Measurements from ENCODE around the gene CDC20B. TPM values are rescaled to one million over a fixed set of nuclear protein-coding genes. Genes with fewer than 3 reads are reported as not detected.

CDC20B gene
- total and polyA plus RNA-seq, 2 of the 8 experiments (the other 6 are each of a cell fraction or from before 2014, with no cell fraction given) = 0.06 TPM; not detected in 1

- POLR2A ChIA-PET (ENCODE audit: partially characterized antibody) = no interaction called here
- CTCF ChIA-PET (ENCODE audit: partially characterized antibody) = no interaction called here
- H3K79me1 ChIP-seq (ENCODE audit: low read depth, low read length) = no peaks in the 10 kb centered on the region
- H2BK15ac ChIP-seq (ENCODE audit: low read length) = no peak within 1 kb of the TSS
- H3K27me3 ChIP-seq (replicated peaks in 1 of 4; ENCODE audit: control insufficient read depth in 3 of 4, extremely low read depth in 1 of 4, insufficient read depth in 3 of 4, low read length in 3 of 4) = no peaks in the 10 kb centered on the region
- H2BK12ac ChIP-seq (ENCODE audit: low read depth, low read length) = no peak within 1 kb of the TSS
- H2AFZ ChIP-seq (ENCODE audit: low read length) = no peak within 1 kb of the TSS
- H3K9me3 ChIP-seq (ENCODE audit: insufficient read depth in 2 of 2, low read depth in 1 of 2, low read length in 1 of 2) = no peaks in the 10 kb centered on the region
- H3K27ac ChIP-seq (ENCODE audit: low read depth, low read length) = no peak within 1 kb of the TSS
- no peak within 1 kb of the TSS for H3K56ac ChIP-seq (replicated peaks; ENCODE audit: insufficient read length, low read depth, low read length)
- no peak within 1 kb of the TSS for H3K4me3 ChIP-seq (ENCODE audit: extremely low read depth in 1 of 4, insufficient read depth in 2 of 4, low read depth in 3 of 4, low read length in 4 of 4)
- H3K36me3 ChIP-seq (ENCODE audit: control insufficient read depth in 2 of 4, insufficient read depth in 4 of 4, low read length in 3 of 4) = no peaks in the 10 kb centered on the region
- H3K23ac ChIP-seq (ENCODE audit: insufficient read length) = no peak within 1 kb of the TSS
- H2BK5ac ChIP-seq (ENCODE audit: low read depth, low read length) = no peak within 1 kb of the TSS
- no peak within 1 kb of the TSS for H3K4me2 ChIP-seq (ENCODE audit: insufficient read depth in 1 of 2, low read depth in 2 of 2, low read length in 2 of 2)
- H4K8ac ChIP-seq (ENCODE audit: extremely low read depth, insufficient read depth, low read length) = no peak within 1 kb of the TSS
- no peak within 1 kb of the TSS for H2BK20ac ChIP-seq (ENCODE audit: low read length)
- H3K79me2 ChIP-seq (ENCODE audit: control insufficient read depth in 1 of 2, insufficient read depth in 2 of 2, low read length in 2 of 2) = no peaks in the 10 kb centered on the region
- no peaks in the 10 kb centered on the region for H3K4me1 ChIP-seq (replicated peaks in 1 of 4; ENCODE audit: control insufficient read depth in 3 of 4, insufficient read depth in 4 of 4, low read length in 3 of 4)
- no peak within 1 kb of the TSS for H3K4ac ChIP-seq (replicated peaks; ENCODE audit: insufficient read length, low read depth, low read length)
- no peaks in the 10 kb centered on the region for H4K20me1 ChIP-seq (replicated peaks in 1 of 2; ENCODE audit: control insufficient read depth in 1 of 2, insufficient read depth in 2 of 2, low read length in 2 of 2)
- H3K23me2 ChIP-seq (ENCODE audit: low read depth, low read length) = no peaks in the 10 kb centered on the region
- no peak within 1 kb of the TSS for H3K9ac ChIP-seq (replicated peaks in 1 of 4; ENCODE audit: extremely low read depth in 1 of 4, low read depth in 3 of 4, low read length in 3 of 4)
- no peak within 1 kb of the TSS for H4K91ac ChIP-seq (replicated peaks; ENCODE audit: insufficient read length, low read length)
- FAIRE-seq (no peak), DNase-seq (ENCODE audit: low read depth in 1 of 2, low spot score in 2 of 2) (no peak)
- 88% methylated on average over 3 of the region's 3 CpGs; no CpG with 5 or more reads in 1 of the 2 experiments for WGBS, 2 experiments (ENCODE audit: extremely low coverage in 1 of 2, insufficient coverage in 1 of 2, insufficient read length in 1 of 2, insufficient replicate concordance in 2 of 2, low coverage in 1 of 2, low lambda C conversion rate in 2 of 2, missing lambda C conversion rate in 1 of 2)
- no peak within 1 kb of the TSS for H3K14ac ChIP-seq (ENCODE audit: insufficient read length)
- H3K18ac ChIP-seq (ENCODE audit: extremely low read depth, low read length) = no peak within 1 kb of the TSS
- no peak within 1 kb of the TSS for H2BK120ac ChIP-seq (replicated peaks; ENCODE audit: low read depth, low read length)
- no peak within 1 kb of the TSS for H2AK5ac ChIP-seq (ENCODE audit: low read depth, low read length)
- no peak within 1 kb of the TSS for H4K5ac ChIP-seq (ENCODE audit: insufficient read length, low read depth, low read length)
- TF ChIP-seq EGR1 (IDR thresholded peaks at IDR 0.05; ENCODE audit: borderline replicate concordance, low read depth, low read length) (no peak), TEAD4 (IDR thresholded peaks at IDR 0.05; ENCODE audit: low read depth, low read length) (no peak), SAP30 (IDR thresholded peaks at IDR 0.05; ENCODE audit: insufficient read depth, insufficient replicate concordance, low read length) (no peak), KDM5A (IDR thresholded peaks at IDR 0.05; ENCODE audit: low read length) (no peak), KDM4A (IDR thresholded peaks at IDR 0.05; ENCODE audit: low read depth, low read length, severe bottlenecking) (no peak), CTCF (IDR thresholded peaks at IDR 0.05; ENCODE audit: control extremely low read depth in 1 of 3, insufficient read depth in 1 of 3, low read depth in 1 of 3, low read length in 3 of 3) (no peak), SUZ12 (IDR thresholded peaks at IDR 0.05; ENCODE audit: low read length) (no peak), TCF12 (IDR thresholded peaks at IDR 0.05; ENCODE audit: low read depth, low read length) (no peak), POLR2A (IDR thresholded peaks at IDR 0.05; ENCODE audit: control extremely low read depth in 1 of 2, low read depth in 2 of 2, low read length in 2 of 2) (no peak), BCL11A (IDR thresholded peaks at IDR 0.05; ENCODE audit: low read depth in 2 of 2, low read length in 2 of 2) (no peak), GABPA (IDR thresholded peaks at IDR 0.05; ENCODE audit: borderline replicate concordance, insufficient read depth, low read length) (no peak), NRF1 (IDR thresholded peaks at IDR 0.05; ENCODE audit: low read depth, low read length) (no peak), SIX5 (IDR thresholded peaks at IDR 0.05; ENCODE audit: low read depth, low read length) (no peak)
These were observed 70.6 kb downstream of the CDC20B start, which contains the start of gene GZMA for GRCh38 chr5:55102348-55102747. Gene GZMA (plus strand): TSS chr5:55102646. CDS start chr5:55102683, 37 bp downstream.

Measured in H1 (cell line).